COLO668 (cell line): ENCODE data around the gene BLTP2.
A peak's percentile ranks its signal among the peaks of the same experiment; 100 is the strongest.
"Not testable (repeated sequence)": the region's sequence is repeated elsewhere in the genome, so short reads cannot be mapped to it uniquely, and the experiment has no call there.

Experiments used
- DNase-seq: peaks from one replicate; lab custom pipeline; 2025; ENCODE audit not compliant: unreplicated experiment; lab: John Stamatoyannopoulos, UW

BLTP2 gene

GRCh38 chr17:28644787-28645575 is at the start of gene BLTP2:
Gene BLTP2, minus strand, starts transcription at chr17:28645158. Its CDS starts 102 bp downstream, at chr17:28645056.
- DNase-seq = peak; percentile 94

GRCh38 chr17:28693869-28694268 is 48.9 kb upstream of the BLTP2 start:
- DNase-seq = no peak

- DNase-seq = no peak
Observed at GRCh38 chr17:28689011-28689410, 44.1 kb upstream of the BLTP2 start.

- no peak for DNase-seq
Observed at GRCh38 chr17:28688481-28688880, 43.5 kb upstream of the BLTP2 start.

- no peak for DNase-seq
Observed at GRCh38 chr17:28686296-28686695, 41.3 kb upstream of the BLTP2 start.

- DNase-seq = no peak
Observed at GRCh38 chr17:28685366-28685765, 40.4 kb upstream of the BLTP2 start.

- DNase-seq = no peak
Observed at GRCh38 chr17:28684963-28685362, 40.0 kb upstream of the BLTP2 start.

GRCh38 chr17:28682655-28683054 is 37.7 kb upstream of the BLTP2 start:
- no peak for DNase-seq

GRCh38 chr17:28675980-28676379 is 31.0 kb upstream of the BLTP2 start:
- peak; percentile 1 for DNase-seq

- DNase-seq = no peak
Observed at GRCh38 chr17:28675490-28675889, 30.5 kb upstream of the BLTP2 start.

GRCh38 chr17:28669918-28670317 is 25.0 kb upstream of the BLTP2 start:
- no peak for DNase-seq

GRCh38 chr17:28667870-28668269 is 22.9 kb upstream of the BLTP2 start:
- no peak for DNase-seq

GRCh38 chr17:28665994-28666393 is 21.0 kb upstream of the BLTP2 start:
- DNase-seq = no peak

- no peak for DNase-seq
Observed at GRCh38 chr17:28663723-28664122, 18.8 kb upstream of the BLTP2 start.

- DNase-seq = peak; percentile 24
Observed at GRCh38 chr17:28662527-28662829, 17.5 kb upstream of the BLTP2 start.

- peak; percentile 82 for DNase-seq
Observed at GRCh38 chr17:28661635-28662526, 16.9 kb upstream of the BLTP2 start, which contains the start of the genes SDF2 and SUPT6H. Gene SDF2, minus strand, starts transcription at chr17:28661906. Its CDS starts 30 bp downstream, at chr17:28661876. Gene SUPT6H, plus strand, starts transcription at chr17:28662205. Its CDS starts 11,197 bp downstream, at chr17:28673402.

- not testable (repeated sequence) for DNase-seq
Observed at GRCh38 chr17:28659497-28659881, 14.5 kb upstream of the BLTP2 start.

- DNase-seq = not testable (repeated sequence)
Observed at GRCh38 chr17:28658766-28659496, 14.0 kb upstream of the BLTP2 start.

GRCh38 chr17:28658342-28658741 is 13.4 kb upstream of the BLTP2 start:
- DNase-seq = not testable (repeated sequence)

GRCh38 chr17:28657756-28658155 is 12.8 kb upstream of the BLTP2 start:
- DNase-seq = no peak

- no peak for DNase-seq
Observed at GRCh38 chr17:28655160-28655559, 10.2 kb upstream of the BLTP2 start.
